BJ (cell line): ENCODE results near the gene STH. TPM values are rescaled to one million over a fixed set of nuclear protein-coding genes. Genes with fewer than 3 reads are reported as not detected.

ENCODE experiments used
- CTCF ChIA-PET: fragments of 350-600 bp; formaldehyde crosslinking; extraction: SDS; loops from one replicate; lab custom pipeline; 2021; ENCODE audit warnings: antibody characterized with exemption, inconsistent platforms; lab: Yijun Ruan, JAX
- POLR2A ChIA-PET: fragments of 300-600 bp; sonication (Branson Sonifier 250); formaldehyde crosslinking; extraction: SDS; loops from one replicate; lab custom pipeline; 2021; ENCODE audit warnings: antibody characterized with exemption; lab: Charles Lee
- DNase-seq: peaks from one replicate; pipeline ENCODE4 v3.0.0-alpha.2; 2011; ENCODE audit warnings: low read depth
- H3K27me3 ChIP-seq: 2 replicates; pipeline ENCODE4 v1.6.0; 2011; ENCODE audit warnings: low read length; ENCODE audit not compliant: control insufficient read depth, insufficient read depth
- H3K36me3 ChIP-seq: 2 replicates; pipeline ENCODE4 v1.5.1; 2011; ENCODE audit warnings: low read length; ENCODE audit not compliant: control insufficient read depth, insufficient read depth
- H3K4me3 ChIP-seq: 2 replicates; pipeline ENCODE4 v1.5.1; 2011; ENCODE audit warnings: low read depth, mild to moderate bottlenecking, control low read depth, low read length
- polyA plus RNA-seq: library from polyadenylated mRNA; depleted of rRNA; stranded (reverse); fragments of >200 nt; gene quantifications from 2 replicates; pipeline ENCODE4 v1.2.3, GENCODE V29; 2011
- TF ChIP-seq, protein P1 (sequence below): IDR thresholded peaks from 2 replicates; pipeline ENCODE4 v1.5.1; 2011; ENCODE audit warnings: low read depth, mild to moderate bottlenecking, control low read depth, inconsistent platforms, low read length, moderate library complexity; ENCODE audit not compliant: insufficient read depth

The STH gene
- polyA plus RNA-seq, 1 experiment = not detected

DNA sequence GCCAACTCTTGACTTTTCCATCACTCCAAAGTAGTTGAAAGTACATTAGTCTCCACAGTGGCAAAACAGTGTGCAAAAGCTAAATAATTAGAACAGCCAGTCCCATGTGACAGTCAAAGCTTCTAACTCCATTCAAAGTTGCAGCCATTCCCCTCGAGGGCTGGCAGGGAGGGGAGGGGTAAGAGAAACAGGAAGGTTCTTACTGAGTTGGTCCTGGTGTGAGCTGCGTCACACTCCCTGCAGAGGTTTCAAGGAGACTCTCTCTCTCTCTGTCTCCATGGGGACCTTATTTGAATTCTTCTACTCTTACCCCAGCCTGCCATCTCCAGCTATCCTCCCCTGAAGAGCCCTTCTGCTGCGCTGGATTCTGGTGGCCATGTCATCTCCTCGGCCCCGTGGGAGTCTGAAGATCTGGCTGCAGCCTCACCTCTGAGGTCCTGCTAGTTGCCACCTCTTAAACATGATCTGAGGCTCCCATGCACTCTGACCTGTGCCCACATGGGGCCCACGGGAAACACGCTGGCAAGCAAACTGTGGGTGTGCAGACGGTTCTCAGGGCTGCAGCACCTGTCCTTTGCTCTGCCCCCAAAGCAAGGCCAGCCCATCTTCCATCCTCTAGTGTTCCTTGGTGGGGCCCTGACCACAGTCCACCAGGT is 23.3 kb upstream of the STH start:
- ChIA-PET POLR2A (no interaction called here), CTCF (no interaction called here)
- Histone ChIP-seq H3K4me3 (no peak overlapping the region), H3K27me3 (peaks cover 5% of the 10 kb centered on the region), H3K36me3 (no peaks in the 10 kb centered on the region)
- TF ChIP-seq, protein P1, sequence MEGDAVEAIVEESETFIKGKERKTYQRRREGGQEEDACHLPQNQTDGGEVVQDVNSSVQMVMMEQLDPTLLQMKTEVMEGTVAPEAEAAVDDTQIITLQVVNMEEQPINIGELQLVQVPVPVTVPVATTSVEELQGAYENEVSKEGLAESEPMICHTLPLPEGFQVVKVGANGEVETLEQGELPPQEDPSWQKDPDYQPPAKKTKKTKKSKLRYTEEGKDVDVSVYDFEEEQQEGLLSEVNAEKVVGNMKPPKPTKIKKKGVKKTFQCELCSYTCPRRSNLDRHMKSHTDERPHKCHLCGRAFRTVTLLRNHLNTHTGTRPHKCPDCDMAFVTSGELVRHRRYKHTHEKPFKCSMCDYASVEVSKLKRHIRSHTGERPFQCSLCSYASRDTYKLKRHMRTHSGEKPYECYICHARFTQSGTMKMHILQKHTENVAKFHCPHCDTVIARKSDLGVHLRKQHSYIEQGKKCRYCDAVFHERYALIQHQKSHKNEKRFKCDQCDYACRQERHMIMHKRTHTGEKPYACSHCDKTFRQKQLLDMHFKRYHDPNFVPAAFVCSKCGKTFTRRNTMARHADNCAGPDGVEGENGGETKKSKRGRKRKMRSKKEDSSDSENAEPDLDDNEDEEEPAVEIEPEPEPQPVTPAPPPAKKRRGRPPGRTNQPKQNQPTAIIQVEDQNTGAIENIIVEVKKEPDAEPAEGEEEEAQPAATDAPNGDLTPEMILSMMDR = no peak
- DNase-seq = no peak

DNA sequence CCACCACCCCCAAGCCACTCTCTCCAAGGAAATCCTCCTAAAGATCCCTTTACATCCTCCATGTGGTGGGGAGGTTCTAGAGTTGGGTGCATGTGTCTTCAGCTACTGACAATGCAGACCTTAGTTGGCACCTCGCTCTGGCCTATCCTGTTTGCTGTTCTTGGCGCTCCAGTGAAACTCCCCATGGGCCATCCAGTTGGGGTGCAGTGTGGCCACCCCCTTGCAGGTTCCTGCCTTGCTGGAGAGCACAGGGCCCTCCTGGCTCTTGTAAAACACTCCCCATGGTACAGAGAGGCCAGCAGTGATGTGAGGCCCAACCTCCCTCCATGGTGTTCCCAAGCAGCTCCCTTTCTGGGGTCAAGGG is 22.7 kb upstream of the STH start:
- Histone ChIP-seq H3K4me3 (no peak overlapping the region), H3K27me3 (peaks cover 5% of the 10 kb centered on the region), H3K36me3 (no peaks in the 10 kb centered on the region)
- no peak for DNase-seq
- POLR2A ChIA-PET = no interaction called here
- CTCF ChIA-PET = no interaction called here
- TF ChIP-seq, protein P1 = no peak

DNA sequence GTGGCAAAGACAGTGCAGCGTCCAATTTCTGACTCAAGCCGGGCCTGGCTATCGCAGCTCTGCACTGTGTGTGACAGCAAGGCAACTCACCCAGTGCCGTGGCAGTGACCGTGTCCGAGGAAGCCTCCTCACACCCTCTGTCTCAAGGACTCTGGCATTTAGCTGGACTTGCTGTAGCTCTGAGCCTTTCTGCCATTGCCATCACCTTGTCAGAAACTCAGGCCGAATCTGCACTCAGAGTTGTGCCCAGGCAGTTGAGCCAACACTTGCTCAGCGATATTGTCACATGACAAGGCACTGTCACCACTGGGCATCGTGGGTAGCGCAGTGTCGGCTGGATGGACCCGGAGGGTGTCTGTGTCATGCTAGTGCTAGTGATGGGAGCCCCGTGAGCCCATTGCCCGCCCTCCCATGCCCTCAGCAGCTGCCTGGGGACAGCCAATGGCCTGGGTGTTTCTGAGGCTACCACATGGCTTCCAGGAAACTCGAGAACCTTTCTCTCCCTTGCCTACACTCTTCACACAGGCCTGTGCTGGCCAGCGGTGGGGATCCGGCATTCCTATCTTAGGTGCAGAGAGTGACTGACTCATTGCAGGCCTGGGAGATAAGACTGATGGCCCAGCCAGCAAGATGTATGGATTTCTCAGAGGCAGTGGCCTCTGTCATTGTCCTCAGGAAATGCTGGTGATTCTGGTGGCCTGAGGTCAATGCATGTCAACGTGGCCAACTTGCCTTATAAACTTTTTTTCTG is 22.1 kb upstream of the STH start:
- ChIA-PET CTCF (no interaction called here), POLR2A (no interaction called here)
- TF ChIP-seq, protein P1 = no peak
- Histone ChIP-seq H3K36me3 (no peaks in the 10 kb centered on the region), H3K4me3 (no peak overlapping the region), H3K27me3 (peaks cover 4% of the 10 kb centered on the region)
- no peak for DNase-seq

DNA sequence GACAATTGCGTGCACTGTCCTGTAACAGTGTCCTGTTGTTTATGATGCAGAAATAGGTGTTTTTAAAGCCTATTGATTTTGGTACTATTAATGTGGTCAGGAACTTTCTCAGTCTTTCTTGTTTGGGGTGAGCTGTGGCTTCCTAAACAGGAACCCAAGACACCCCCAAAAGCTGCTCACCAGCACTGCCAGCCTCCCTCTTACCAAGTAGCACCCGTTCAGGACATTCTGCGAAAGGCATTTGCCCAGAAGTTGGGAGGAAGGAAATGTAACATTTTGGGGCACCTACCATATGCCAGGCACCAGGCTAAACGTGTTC is 21.6 kb upstream of the STH start:
- H3K4me3 ChIP-seq = no peak overlapping the region
- DNase-seq = no peak
- POLR2A ChIA-PET = no interaction called here
- CTCF ChIA-PET = interaction anchor here (1.2 kb wide), 1 partner anchor 28 kb away, joined by 6 read pairs; no protein-coding TSS in a partner anchor
- H3K27me3 ChIP-seq = peaks cover 3% of the 10 kb centered on the region
- TF ChIP-seq, protein P1 = no peak
- no peaks in the 10 kb centered on the region for H3K36me3 ChIP-seq

DNA sequence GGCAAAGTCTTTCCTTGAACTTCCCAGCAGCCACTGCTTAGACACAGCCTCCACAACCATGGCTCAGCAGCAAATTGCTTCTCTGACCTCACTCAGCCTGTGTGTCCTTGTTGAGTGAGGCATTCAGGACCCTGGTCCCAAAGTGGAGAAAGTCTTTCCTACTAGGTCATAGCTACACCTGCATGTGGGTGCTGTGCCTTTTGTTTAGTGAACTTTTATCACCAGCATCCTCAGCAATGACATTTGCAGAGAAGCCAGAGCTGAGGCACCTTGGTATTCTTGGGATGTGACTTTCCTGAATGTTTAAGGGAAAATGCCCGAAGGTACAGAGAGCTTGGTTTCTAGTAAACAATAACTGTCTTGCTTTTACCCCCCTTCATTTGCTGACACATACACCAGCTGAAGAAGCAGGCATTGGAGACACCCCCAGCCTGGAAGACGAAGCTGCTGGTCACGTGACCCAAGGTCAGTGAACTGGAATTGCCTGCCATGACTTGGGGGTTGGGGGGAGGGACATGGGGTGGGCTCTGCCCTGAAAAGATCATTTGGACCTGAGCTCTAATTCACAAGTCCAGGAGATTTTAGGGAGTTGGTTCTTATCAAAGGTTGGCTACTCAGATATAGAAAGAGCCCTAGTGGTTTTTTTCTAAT is 20.9 kb upstream of the STH start:
- ChIA-PET CTCF (interaction anchor here (1.2 kb wide), 1 partner anchor 29 kb away, joined by 6 read pairs; no protein-coding TSS in a partner anchor), POLR2A (no interaction called here)
- TF ChIP-seq, protein P1 = no peak
- H3K36me3 ChIP-seq = no peaks in the 10 kb centered on the region
- H3K4me3 ChIP-seq = no peak overlapping the region
- peaks cover 3% of the 10 kb centered on the region for H3K27me3 ChIP-seq
- DNase-seq = no peak
